GM13977 (cell line): ENCODE results near the gene KCNK2.
A peak's percentile ranks its signal among the peaks of the same experiment; 100 is the strongest.

ENCODE experiments used
- DNase-seq: peaks from one replicate; pipeline ENCODE4 v3.0.0; 2012; ENCODE audit warnings: low spot score
- in situ Hi-C: fragments of 300-500 bp; cut with MboI; formaldehyde crosslinking; loops from one replicate; pipeline ENCODE4 v1.12.0; 2022; ENCODE audit warnings: low sequenced_read_pairs, low pct_unique_long_range_greater_than_20kb, mixed read lengths, inconsistent platforms; ENCODE audit not compliant: unreplicated experiment
- TF ChIP-seq, protein P1 (sequence below): IDR thresholded peaks from 2 replicates; pipeline ENCODE4 v1.5.1; 2012; ENCODE audit warnings: mild to moderate bottlenecking, control low read depth; ENCODE audit not compliant: insufficient read depth; ENCODE audit errors: extremely low read depth, missing control alignments

Gene KCNK2

DNA sequence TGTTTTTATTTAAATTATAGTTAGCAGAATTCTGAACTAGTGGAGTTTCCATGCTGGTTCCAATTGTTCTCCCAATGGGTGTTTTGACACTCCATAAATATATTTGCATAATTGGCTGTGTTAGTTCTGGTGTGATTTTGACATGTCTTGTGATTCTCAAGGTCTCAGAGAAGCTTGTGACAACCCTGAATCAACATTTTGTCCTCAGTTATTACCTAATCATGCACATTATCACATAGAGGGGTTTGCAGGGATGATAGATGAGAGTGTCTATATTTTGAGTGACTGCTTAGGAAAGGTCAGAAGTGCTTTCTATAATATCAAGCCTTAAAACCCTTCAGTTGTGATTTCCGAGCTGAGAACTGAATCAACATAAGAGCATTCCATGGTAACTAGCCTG, 11.5 kb upstream of the KCNK2 start:
- DNase-seq, result no peak
- in situ Hi-C loops, result no loop called here
- TF ChIP-seq, protein P1, sequence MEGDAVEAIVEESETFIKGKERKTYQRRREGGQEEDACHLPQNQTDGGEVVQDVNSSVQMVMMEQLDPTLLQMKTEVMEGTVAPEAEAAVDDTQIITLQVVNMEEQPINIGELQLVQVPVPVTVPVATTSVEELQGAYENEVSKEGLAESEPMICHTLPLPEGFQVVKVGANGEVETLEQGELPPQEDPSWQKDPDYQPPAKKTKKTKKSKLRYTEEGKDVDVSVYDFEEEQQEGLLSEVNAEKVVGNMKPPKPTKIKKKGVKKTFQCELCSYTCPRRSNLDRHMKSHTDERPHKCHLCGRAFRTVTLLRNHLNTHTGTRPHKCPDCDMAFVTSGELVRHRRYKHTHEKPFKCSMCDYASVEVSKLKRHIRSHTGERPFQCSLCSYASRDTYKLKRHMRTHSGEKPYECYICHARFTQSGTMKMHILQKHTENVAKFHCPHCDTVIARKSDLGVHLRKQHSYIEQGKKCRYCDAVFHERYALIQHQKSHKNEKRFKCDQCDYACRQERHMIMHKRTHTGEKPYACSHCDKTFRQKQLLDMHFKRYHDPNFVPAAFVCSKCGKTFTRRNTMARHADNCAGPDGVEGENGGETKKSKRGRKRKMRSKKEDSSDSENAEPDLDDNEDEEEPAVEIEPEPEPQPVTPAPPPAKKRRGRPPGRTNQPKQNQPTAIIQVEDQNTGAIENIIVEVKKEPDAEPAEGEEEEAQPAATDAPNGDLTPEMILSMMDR, result no peak

DNA sequence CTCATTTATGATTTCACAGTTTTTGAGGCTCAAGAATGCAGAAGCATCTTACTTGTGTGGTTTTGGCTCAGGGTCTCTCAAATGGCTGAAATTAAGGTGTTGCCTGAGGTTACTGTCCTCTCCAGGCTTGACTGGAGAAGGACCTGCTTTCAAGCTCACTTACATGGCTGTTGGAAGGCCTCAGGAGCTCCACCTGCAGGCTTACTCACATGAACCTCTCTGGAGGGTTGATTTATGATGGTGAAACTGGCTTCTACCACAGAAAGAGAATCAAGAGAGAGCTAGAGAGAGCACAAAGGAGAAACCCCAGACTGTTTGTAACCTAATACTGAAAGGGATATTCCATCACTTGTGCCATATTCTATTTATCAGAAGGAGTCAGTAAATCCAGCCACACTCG, 6.2 kb upstream of the KCNK2 start:
- peak; percentile 39 for DNase-seq
- TF ChIP-seq, protein P1, result peak; percentile 60
- in situ Hi-C loops, result no loop called here

DNA sequence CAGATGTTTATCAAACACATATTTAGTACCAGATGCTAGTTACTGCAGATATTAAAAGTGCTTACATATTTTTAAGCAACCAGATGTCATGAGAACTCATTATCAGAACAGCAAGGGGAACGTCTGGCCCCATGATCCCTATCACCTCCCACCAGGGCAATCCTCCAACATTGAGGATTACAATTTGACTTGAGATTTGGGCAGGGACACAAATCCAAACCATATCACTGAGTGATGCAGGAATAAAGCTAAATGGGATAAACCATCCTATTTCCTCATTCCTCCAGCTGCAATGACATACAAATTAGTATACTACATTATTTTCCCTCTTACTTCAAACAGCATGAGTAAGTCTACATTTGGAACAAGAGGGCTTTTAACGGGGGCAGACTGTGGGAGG, 3.1 kb upstream of the KCNK2 start:
- DNase-seq, result no peak
- TF ChIP-seq, protein P1, result no peak
- in situ Hi-C loops, result no loop called here

DNA sequence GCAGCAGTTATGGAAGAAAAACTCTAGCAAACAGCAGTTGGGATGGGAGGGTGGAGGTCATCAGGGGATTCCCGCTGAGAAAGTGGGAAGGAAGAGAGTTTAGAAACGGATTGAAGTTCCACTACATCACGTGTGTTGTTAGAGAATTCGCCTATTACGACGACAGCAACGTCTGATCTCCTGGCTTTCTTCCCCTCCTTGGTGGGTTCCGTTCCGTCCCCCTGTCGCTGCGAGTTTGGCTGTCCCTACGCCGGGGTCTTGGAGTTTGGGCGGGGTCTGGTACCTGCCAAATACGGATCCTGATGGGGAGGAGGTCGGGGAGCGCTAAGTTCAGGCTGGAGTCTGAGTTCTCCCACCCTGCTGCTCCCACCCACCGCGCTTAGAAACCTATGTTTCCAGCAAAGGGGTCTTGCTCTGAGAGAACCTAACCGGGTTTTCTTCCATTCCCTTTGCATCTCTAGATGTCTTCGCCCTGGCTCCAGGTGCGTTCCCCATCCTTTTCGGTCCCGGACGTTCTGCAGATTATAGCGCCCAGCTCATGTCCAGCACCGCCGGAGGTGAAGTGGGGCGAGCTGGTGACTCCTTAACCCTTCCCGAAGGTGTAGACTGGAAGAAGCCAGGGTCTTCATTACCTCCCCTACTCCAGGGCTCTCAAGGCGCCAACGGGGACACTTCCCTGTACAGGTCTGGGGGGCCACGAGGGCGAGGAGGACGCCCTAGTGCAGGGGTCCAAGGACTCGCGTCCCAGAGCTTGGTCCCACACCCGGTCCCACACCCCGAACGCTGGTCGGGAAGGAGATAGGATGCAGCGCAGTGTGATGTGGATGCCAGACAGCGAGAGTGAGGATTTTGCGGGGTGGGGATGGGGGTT, 641 bp upstream of the KCNK2 start:
- no peak for DNase-seq
- TF ChIP-seq, protein P1, result no peak
- in situ Hi-C loops, result no loop called here

DNA sequence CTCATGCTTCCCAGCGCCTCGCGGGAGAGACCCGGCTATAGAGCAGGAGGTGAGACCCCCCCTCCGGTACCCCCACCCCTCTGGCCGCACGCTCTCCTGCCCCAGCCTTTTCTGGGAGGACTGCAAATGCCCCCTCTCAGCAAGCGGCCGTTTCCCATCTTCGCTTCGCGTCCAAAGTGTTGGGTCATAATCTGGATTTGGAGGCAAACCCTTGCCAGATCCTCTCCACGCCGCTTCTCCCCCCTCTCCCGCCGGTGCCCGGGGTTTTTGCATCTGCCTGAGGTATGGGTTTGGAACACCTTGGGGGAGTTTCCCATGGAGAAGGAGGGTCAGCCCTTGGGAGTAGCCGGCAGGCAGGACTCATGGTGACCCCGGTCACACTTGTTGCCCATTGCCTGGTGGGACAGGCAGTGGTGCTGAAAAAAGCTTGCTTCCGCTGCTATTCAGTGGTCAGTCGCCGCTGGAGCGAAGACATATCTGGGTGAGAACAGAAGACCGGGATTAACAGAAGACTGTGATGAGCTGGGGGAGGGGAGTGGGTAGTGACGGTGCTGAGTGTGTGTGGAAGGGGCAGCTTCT, 935 bp downstream of the KCNK2 start:
- TF ChIP-seq, protein P1, result no peak
- in situ Hi-C loops, result no loop called here
- no peak for DNase-seq

DNA sequence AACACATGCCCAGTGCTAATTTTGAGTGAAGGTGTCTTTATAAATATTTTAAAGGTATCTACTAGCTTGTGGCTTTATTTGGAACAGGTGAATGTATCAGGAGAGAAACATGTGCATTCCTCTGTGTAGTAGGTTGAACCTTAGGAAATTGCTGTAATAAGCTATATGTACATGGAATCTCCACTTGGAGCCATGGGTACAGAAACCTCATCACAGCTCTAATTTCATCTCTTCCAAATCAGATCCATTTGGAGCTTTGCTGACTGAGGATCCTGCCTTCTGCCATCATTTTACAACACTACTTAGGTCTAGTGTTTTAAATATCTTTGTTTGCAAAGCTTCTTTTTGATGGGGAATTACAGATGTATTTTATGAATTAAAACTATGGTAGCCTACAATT, 2.1 kb downstream of the KCNK2 start:
- in situ Hi-C loops, result no loop called here
- TF ChIP-seq, protein P1, result no peak
- DNase-seq, result no peak
